VCaP (cell line): ENCODE data around the gene LMF1.

Experiments used
- H3K27ac ChIP-seq: fragments of 450-650 bp; 2 replicates; pipeline ENCODE4 v1.5.1; 2017
- CTCF ChIP-seq: fragments of 450-650 bp; conservative IDR thresholded peaks from 2 replicates; pipeline ENCODE4 v1.5.1; 2017; ENCODE audit warnings: mild to moderate bottlenecking, moderate library complexity

Gene LMF1

GRCh38 chr16:819336-820043, 151.3 kb downstream of the LMF1 start:
- TF ChIP-seq CTCF, result no peak
- no peak overlapping the region for H3K27ac ChIP-seq

GRCh38 chr16:818592-818991, 152.2 kb downstream of the LMF1 start:
- no peak for TF ChIP-seq CTCF
- no peak overlapping the region for H3K27ac ChIP-seq

- no peak for TF ChIP-seq CTCF
- no peak overlapping the region for H3K27ac ChIP-seq
Measured at GRCh38 chr16:818132-818531, 152.7 kb downstream of the LMF1 start.

- no peak for TF ChIP-seq CTCF
- no peak overlapping the region for H3K27ac ChIP-seq
Measured at GRCh38 chr16:817001-817906, 153.5 kb downstream of the LMF1 start.

- TF ChIP-seq CTCF, result no peak
Measured at GRCh38 chr16:815861-816260, 154.9 kb downstream of the LMF1 start.

GRCh38 chr16:814974-815373, 155.8 kb downstream of the LMF1 start:
- H3K27ac ChIP-seq, result no peak overlapping the region
- TF ChIP-seq CTCF, result no peak

More at GRCh38 chr16:815861-816260, 154.9 kb downstream of the LMF1 start:
- H3K27ac ChIP-seq, result no peak overlapping the region

GRCh38 chr16:813916-814412, 156.8 kb downstream of the LMF1 start:
- peak; percentile 34 for TF ChIP-seq CTCF
- no peak overlapping the region for H3K27ac ChIP-seq
